NCI-H2107 treated with DMSO at 0.1 percent for 48 hours (cell line): Measurements from ENCODE around the gene QSOX2.

Source experiments
- DNase-seq: peaks from one replicate; lab custom pipeline; 2025; ENCODE audit not compliant: unreplicated experiment; lab: John Stamatoyannopoulos, UW

The QSOX2 gene

DNA sequence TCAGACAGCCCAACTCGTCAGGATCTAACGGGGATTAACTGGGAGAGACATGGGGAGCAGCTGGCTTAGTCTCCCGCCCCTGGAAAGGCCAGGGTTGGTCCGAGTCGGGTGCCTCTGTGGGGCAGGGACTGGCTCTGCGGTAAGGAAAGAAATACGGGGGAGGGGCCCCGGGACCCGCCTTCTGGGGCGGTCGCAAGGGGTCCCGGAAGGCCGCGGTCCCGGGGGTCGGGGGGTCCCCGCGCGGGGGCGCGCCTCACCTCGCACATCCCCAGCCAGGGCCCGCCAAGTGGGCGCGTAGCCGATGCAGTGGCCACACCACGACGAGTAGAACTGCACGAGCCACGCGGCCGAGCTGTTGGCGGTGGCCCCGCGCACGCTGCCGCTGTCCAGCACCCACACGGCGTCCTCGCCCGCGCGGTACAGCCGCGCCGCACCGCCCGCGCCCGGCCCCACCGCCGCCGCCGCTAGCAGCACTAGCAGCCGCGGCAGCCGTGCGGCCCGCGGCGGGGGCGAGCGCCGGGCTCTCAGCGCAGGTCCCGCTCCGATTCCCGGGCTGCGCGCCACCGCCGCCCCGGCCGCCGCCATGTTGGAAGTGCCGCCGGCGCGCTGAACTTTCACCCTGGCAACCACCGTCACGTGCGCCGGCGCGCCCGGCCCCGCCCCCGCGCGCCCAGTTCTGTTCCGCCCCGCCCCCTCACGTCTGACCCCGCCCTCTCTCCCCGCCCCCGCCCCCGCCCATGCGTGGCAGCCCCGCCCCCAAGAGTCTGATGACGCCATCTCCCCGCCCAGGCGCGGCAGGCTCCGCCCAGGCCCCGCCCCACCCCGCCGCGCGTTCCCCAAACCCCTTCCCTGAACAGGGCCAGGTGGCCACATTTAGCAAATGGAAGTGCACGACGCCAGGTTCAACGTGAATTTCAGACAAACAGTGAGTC, at the start of gene QSOX2:
Gene QSOX2 (minus strand): TSS at position 594 of the 932 bp plus-strand sequence. CDS start 9 bp downstream, at position 585.
- DNase-seq: peak; percentile 41

GRCh38 chr9:136295055-136295454, 49.4 kb upstream of the QSOX2 start:
- no peak for DNase-seq

- no peak for DNase-seq
These were observed 48.8 kb upstream of the QSOX2 start for GRCh38 chr9:136294437-136294836.

- no peak for DNase-seq
These were observed 48.0 kb upstream of the QSOX2 start for GRCh38 chr9:136293476-136294077.

GRCh38 chr9:136292591-136293448, 47.2 kb upstream of the QSOX2 start:
- peak; percentile 58 for DNase-seq

GRCh38 chr9:136292026-136292538, 46.5 kb upstream of the QSOX2 start:
- no peak for DNase-seq

GRCh38 chr9:136291306-136292025, 45.9 kb upstream of the QSOX2 start:
- DNase-seq: no peak

GRCh38 chr9:136290508-136291000, 44.9 kb upstream of the QSOX2 start:
- no peak for DNase-seq

- DNase-seq: no peak
These were observed 44.3 kb upstream of the QSOX2 start for GRCh38 chr9:136289651-136290507.

GRCh38 chr9:136287960-136288753, 42.5 kb upstream of the QSOX2 start:
- no peak for DNase-seq

GRCh38 chr9:136286987-136287379, 41.4 kb upstream of the QSOX2 start:
- no peak for DNase-seq

DNA sequence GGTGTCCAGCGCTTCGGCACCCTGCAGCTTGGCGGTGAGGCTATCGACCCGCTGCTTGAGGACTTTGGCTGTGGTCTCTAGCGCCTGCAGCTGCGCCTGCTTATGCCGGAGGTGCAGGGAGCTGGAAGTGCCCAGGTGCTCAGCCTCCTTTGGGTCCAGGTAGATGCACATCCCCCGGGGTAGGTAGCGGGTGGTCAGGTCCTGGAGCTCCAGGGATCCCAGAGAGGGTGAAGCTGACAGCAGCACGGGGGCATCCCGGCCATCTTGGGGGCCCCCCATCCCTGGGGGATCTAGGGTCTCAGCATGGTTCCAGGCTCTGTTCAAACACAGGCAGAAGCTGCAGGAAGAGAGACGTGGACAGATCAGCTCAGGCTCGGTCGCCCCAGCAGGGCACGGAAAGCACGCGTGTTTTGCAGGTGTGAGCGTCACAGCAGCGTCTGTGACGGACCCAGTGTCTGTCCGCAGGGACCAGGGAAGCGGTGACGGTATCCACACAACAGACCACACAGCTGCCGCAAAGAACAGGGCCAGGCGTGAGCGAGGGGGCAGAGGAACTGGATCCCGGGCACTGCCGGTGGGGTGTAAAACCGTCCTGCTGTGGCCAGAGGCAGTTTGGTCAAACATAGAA, 40.9 kb upstream of the QSOX2 start:
- DNase-seq: peak; percentile 58

- no peak for DNase-seq
These were observed 40.1 kb upstream of the QSOX2 start for GRCh38 chr9:136285501-136286358.

- no peak for DNase-seq
These were observed 39.3 kb upstream of the QSOX2 start for GRCh38 chr9:136284951-136285350.

DNA sequence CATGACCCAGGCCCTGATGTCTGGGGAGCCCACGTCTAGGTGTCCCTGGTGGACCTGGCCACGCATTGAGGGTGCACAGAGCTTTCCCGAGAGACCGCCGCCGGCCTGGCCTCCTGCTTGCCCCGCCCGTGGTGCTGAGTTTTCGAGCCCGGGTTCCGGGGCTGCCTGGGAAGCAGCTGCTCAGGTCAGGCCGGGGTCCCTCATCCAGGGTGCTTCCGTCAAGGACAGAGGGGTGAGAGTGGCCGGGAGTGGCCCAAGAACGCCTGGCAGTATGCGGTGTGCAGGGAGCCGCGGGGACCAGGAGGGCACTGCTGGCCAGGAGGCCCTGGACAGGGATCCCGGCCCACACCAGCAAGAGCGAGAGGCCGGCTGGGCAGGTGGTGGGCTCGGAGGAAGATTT, 38.7 kb upstream of the QSOX2 start:
- no peak for DNase-seq

GRCh38 chr9:136283291-136284235, 38.0 kb upstream of the QSOX2 start:
- DNase-seq: peak; percentile 81
